Tibial nerve (tissue), 4 donors: ENCODE measurements around the gene PLEKHA6. TPM values are rescaled to one million over a fixed set of nuclear protein-coding genes. Genes with fewer than 3 reads are reported as not detected.

Source experiments
- DNase-seq, 2 donors: peaks; one replicate each; pipeline ENCODE4 v3.0.0-alpha.2; 2019; ENCODE audit warnings: low spot score in 2 of 2
- H3K27ac ChIP-seq, 4 donors: fragments of 200-600 bp; sonication (generic) in 3 of 4; one replicate each; pipeline ENCODE4 v1.5.1; 2017 to 2019; ENCODE audit warnings: mild to moderate bottlenecking in 1 of 4
- H3K27me3 ChIP-seq, 2 donors: fragments of 200-600 bp; sonication (generic) in 1 of 2; one replicate each; pipeline versions ENCODE4 v1.5.1 to v1.6.0; 2017 to 2019
- H3K36me3 ChIP-seq, 3 donors: fragments of 200-600 bp; sonication (generic); one replicate each; pipeline ENCODE4 v1.5.1; 2018 to 2019
- H3K4me1 ChIP-seq, 4 donors: fragments of 200-600 bp; sonication (generic) in 3 of 4; one replicate each; pipeline ENCODE4 v1.5.1; 2017 to 2019
- H3K4me3 ChIP-seq, 4 donors: fragments of 200-600 bp; sonication (generic) in 3 of 4; one replicate each; pipeline ENCODE4 v1.5.1; 2017 to 2019; ENCODE audit warnings: mild to moderate bottlenecking in 1 of 4, moderate library complexity in 1 of 4
- H3K9me3 ChIP-seq, 4 donors: fragments of 200-600 bp; sonication (generic) in 3 of 4; one replicate each; pipeline ENCODE4 v1.5.1; 2017 to 2019
- EP300 ChIP-seq, 2 donors: sonication (generic); formaldehyde crosslinking; IDR thresholded peaks; one replicate each; pipeline ENCODE4 v1.6.1; 2017; ENCODE audit warnings: antibody characterized with exemption in 2 of 2, mild to moderate bottlenecking in 1 of 2
- POLR2A ChIP-seq, 2 donors: fragments of 450-650 bp; IDR thresholded peaks; one replicate each; pipeline ENCODE4 v1.6.1; 2017; ENCODE audit warnings: antibody characterized with exemption in 2 of 2, mild to moderate bottlenecking in 2 of 2, moderate library complexity in 2 of 2
- WGBS, 2 donors: methylation state at CpG; one replicate each; pipeline ENCODE4 v1.1.5; 2018; 5-methylcytosine and 5-hydroxymethylcytosine counted together
- total RNA-seq, 4 donors: library from RNA; depleted of rRNA; stranded (reverse); fragments of >200 nt; gene quantifications; one replicate each; pipeline ENCODE4 v1.1.0, GENCODE V29; 2016
- TF ChIP-seq, protein P1 (sequence below), 5 experiments: fragments of 200-600 bp in 3 of 5; fragments of 450-650 bp in 2 of 5; sonication (generic) in 3 of 5; IDR thresholded peaks; one replicate each; pipeline ENCODE4 v1.5.1; 2016 to 2019; ENCODE audit warnings: antibody characterized with exemption in 5 of 5, mild to moderate bottlenecking in 3 of 5, moderate library complexity in 2 of 5

PLEKHA6 gene
- total RNA-seq, 4 donors from 2014 or later: 6.6 to 13.9 (median 12.1) TPM

- TF ChIP-seq, protein P1, sequence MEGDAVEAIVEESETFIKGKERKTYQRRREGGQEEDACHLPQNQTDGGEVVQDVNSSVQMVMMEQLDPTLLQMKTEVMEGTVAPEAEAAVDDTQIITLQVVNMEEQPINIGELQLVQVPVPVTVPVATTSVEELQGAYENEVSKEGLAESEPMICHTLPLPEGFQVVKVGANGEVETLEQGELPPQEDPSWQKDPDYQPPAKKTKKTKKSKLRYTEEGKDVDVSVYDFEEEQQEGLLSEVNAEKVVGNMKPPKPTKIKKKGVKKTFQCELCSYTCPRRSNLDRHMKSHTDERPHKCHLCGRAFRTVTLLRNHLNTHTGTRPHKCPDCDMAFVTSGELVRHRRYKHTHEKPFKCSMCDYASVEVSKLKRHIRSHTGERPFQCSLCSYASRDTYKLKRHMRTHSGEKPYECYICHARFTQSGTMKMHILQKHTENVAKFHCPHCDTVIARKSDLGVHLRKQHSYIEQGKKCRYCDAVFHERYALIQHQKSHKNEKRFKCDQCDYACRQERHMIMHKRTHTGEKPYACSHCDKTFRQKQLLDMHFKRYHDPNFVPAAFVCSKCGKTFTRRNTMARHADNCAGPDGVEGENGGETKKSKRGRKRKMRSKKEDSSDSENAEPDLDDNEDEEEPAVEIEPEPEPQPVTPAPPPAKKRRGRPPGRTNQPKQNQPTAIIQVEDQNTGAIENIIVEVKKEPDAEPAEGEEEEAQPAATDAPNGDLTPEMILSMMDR (IDR thresholded peaks at IDR 0.05): no peak
- TF ChIP-seq EP300 (IDR thresholded peaks at IDR 0.05) (no peak), POLR2A (IDR thresholded peaks at IDR 0.05) (no peak)
- Histone ChIP-seq H3K4me3 (no peak overlapping the region), H3K36me3 (no peaks in the 10 kb centered on the region), H3K27me3 (peaks cover 0 to 17% of the 10 kb centered on the region in 2 donors), H3K27ac (no peak overlapping the region), H3K9me3 (no peaks in the 10 kb centered on the region), H3K4me1 (peaks cover 0 to 15% (median 9%) of the 10 kb centered on the region in 4 donors)
- DNase-seq: no peak
- 33 to 47% methylated on average over 5 of the region's 5 CpGs for WGBS, 2 donors
Observed at GRCh38 chr1:204358605-204359004, 1.1 kb downstream of the PLEKHA6 start.

- no peak for DNase-seq
- TF ChIP-seq EP300 (IDR thresholded peaks at IDR 0.05) (no peak), POLR2A (IDR thresholded peaks at IDR 0.05) (no peak)
- TF ChIP-seq, protein P1 (IDR thresholded peaks at IDR 0.05): no peak
- no peaks in the 10 kb centered on the region for H3K9me3 ChIP-seq
- WGBS, 2 donors: 76 to 78% methylated on average over 16 to 23 of the region's 23 CpGs
- no peaks in the 10 kb centered on the region for H3K36me3 ChIP-seq
- peaks cover 0 to 17% of the 10 kb centered on the region in 2 donors for H3K27me3 ChIP-seq
- peaks cover 0 to 10% (median 3%) of the 10 kb centered on the region in 4 donors for H3K4me1 ChIP-seq
- no peak overlapping the region for H3K27ac ChIP-seq
- H3K4me3 ChIP-seq: no peak overlapping the region
Observed at GRCh38 chr1:204357551-204358490, 1.9 kb downstream of the PLEKHA6 start.

DNA sequence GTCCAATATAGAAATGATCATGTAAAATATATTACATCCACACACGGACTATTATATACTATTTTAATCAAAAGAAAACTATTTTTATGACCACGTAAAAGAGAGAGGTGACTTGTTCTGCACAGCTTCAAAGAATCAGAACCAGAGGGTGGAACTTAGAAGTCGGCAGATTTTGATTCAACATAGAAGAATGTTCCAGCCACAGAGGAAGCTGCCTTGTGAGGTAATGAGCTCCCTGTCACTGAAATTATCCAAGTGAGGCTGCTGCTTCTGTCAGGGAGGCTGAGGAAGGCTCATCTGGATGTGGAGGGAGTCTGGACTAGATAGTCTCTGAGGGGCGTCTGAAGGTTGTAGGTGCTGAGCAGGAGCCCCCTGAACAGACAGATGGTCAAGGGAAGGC lies 2.7 kb downstream of the PLEKHA6 start:
- H3K27me3 ChIP-seq: peaks cover 0 to 17% of the 10 kb centered on the region in 2 donors
- H3K4me3 ChIP-seq: no peak overlapping the region
- no peak for DNase-seq
- WGBS, 2 donors: 74 to 78% methylated on average over 4 of the region's 4 CpGs
- H3K36me3 ChIP-seq: no peaks in the 10 kb centered on the region
- peaks cover 0 to 10% (median 3%) of the 10 kb centered on the region in 4 donors for H3K4me1 ChIP-seq
- no peaks in the 10 kb centered on the region for H3K9me3 ChIP-seq
- TF ChIP-seq, protein P1 (IDR thresholded peaks at IDR 0.05): no peak
- no peak for TF ChIP-seq EP300 (IDR thresholded peaks at IDR 0.05)
- TF ChIP-seq POLR2A (IDR thresholded peaks at IDR 0.05): no peak
- H3K27ac ChIP-seq: no peak overlapping the region

GRCh38 chr1:204355913-204356312 lies 3.8 kb downstream of the PLEKHA6 start:
- H3K4me3 ChIP-seq: no peak overlapping the region
- no peaks in the 10 kb centered on the region for H3K36me3 ChIP-seq
- H3K27ac ChIP-seq: no peak overlapping the region
- DNase-seq: no peak
- H3K9me3 ChIP-seq: no peaks in the 10 kb centered on the region
- TF ChIP-seq POLR2A (IDR thresholded peaks at IDR 0.05) (no peak), EP300 (IDR thresholded peaks at IDR 0.05) (no peak)
- TF ChIP-seq, protein P1 (IDR thresholded peaks at IDR 0.05): no peak
- H3K4me1 ChIP-seq: peaks cover 0 to 13% (median 4%) of the 10 kb centered on the region in 4 donors
- WGBS, 2 donors: 71 to 76% methylated on average over 4 of the region's 4 CpGs
- H3K27me3 ChIP-seq: peaks cover 0 to 17% of the 10 kb centered on the region in 2 donors

GRCh38 chr1:204354579-204354978 lies 5.2 kb downstream of the PLEKHA6 start:
- no peak overlapping the region for H3K4me3 ChIP-seq
- H3K4me1 ChIP-seq: peaks cover 0 to 16% (median 6%) of the 10 kb centered on the region in 4 donors
- 65 to 72% methylated on average over 6 of the region's 6 CpGs for WGBS, 2 donors
- H3K9me3 ChIP-seq: no peaks in the 10 kb centered on the region
- TF ChIP-seq EP300 (IDR thresholded peaks at IDR 0.05) (no peak), POLR2A (IDR thresholded peaks at IDR 0.05) (no peak)
- TF ChIP-seq, protein P1 (IDR thresholded peaks at IDR 0.05): no peak
- H3K36me3 ChIP-seq: no peaks in the 10 kb centered on the region
- no peak overlapping the region for H3K27ac ChIP-seq
- H3K27me3 ChIP-seq: peaks cover 0 to 16% of the 10 kb centered on the region in 2 donors
- DNase-seq: no peak
